ENCODE data around the gene MAPK14. TPM values are rescaled to one million over a fixed set of nuclear protein-coding genes. Genes with fewer than 3 reads are reported as not detected.
"Not testable (repeated sequence)": the region's sequence is repeated elsewhere in the genome, so short reads cannot be mapped to it uniquely, and the experiment has no call there.

Gene MAPK14
- total RNA-seq, 2 experiments from 2014 or later = 57.3 to 62.2 TPM

GRCh38 chr6:36082318-36082717 is 54.7 kb downstream of the MAPK14 start:
- no peak for ATAC-seq (ENCODE audit: low read depth)
- POLR2A ChIA-PET = no interaction called here
- H3K9me3 Mint-ChIP-seq = peaks cover 10% of the 10 kb centered on the region
- no peak overlapping the region for H3K4me3 Mint-ChIP-seq
- no peaks in the 10 kb centered on the region for H3K27me3 Mint-ChIP-seq
- peaks cover 2% of the 10 kb centered on the region for H3K4me1 Mint-ChIP-seq
- no peak for DNase-seq
- H3K27ac Mint-ChIP-seq = no peak overlapping the region
- H3K36me3 Mint-ChIP-seq = peaks cover 66% of the 10 kb centered on the region

GRCh38 chr6:36083446-36083845 is 55.8 kb downstream of the MAPK14 start:
- no peaks in the 10 kb centered on the region for H3K27me3 Mint-ChIP-seq
- no peak overlapping the region for H3K27ac Mint-ChIP-seq
- H3K4me3 Mint-ChIP-seq = no peak overlapping the region
- peaks cover 12% of the 10 kb centered on the region for H3K9me3 Mint-ChIP-seq
- no peak for DNase-seq
- H3K4me1 Mint-ChIP-seq = peaks cover 2% of the 10 kb centered on the region
- POLR2A ChIA-PET = no interaction called here
- no peak for ATAC-seq (ENCODE audit: low read depth)
- peaks cover 74% of the 10 kb centered on the region for H3K36me3 Mint-ChIP-seq

GRCh38 chr6:36088204-36088603 is 60.6 kb downstream of the MAPK14 start:
- POLR2A ChIA-PET; H3K4me1 Mint-ChIP-seq; H3K27me3 Mint-ChIP-seq; H3K4me3 Mint-ChIP-seq; ATAC-seq (ENCODE audit: low read depth); H3K27ac Mint-ChIP-seq; DNase-seq: not testable (repeated sequence)
- Mint-ChIP-seq H3K9me3 (peaks cover 11% of the 10 kb centered on the region), H3K36me3 (peaks cover 41% of the 10 kb centered on the region)

GRCh38 chr6:36089048-36089447 is 61.4 kb downstream of the MAPK14 start:
- POLR2A ChIA-PET = interaction anchor here (0.5 to 1.4 kb wide), 2 partner anchors 60 to 61 kb away, joined by 3 to 9 read pairs; no protein-coding TSS in a partner anchor

GRCh38 chr6:36094238-36094637 is 66.6 kb downstream of the MAPK14 start:
- no peak for ATAC-seq (ENCODE audit: low read depth)

More at GRCh38 chr6:36089048-36089447, 61.4 kb downstream of the MAPK14 start:
- Mint-ChIP-seq H3K4me1 (no peaks in the 10 kb centered on the region), H3K4me3 (no peak overlapping the region), H3K27me3 (no peaks in the 10 kb centered on the region), H3K27ac (no peak overlapping the region), H3K36me3 (peaks cover 34% of the 10 kb centered on the region), H3K9me3 (peaks cover 11% of the 10 kb centered on the region)
- no peak for ATAC-seq (ENCODE audit: low read depth)
- no peak for DNase-seq

GRCh38 chr6:36094753-36095496 is 67.3 kb downstream of the MAPK14 start:
- DNase-seq (peak; percentile 83), ATAC-seq (ENCODE audit: low read depth) (peak; percentile 80)
- peaks cover 16% of the 10 kb centered on the region for H3K4me1 Mint-ChIP-seq
- H3K4me3 Mint-ChIP-seq = no peak overlapping the region
- H3K36me3 Mint-ChIP-seq = peaks cover 3% of the 10 kb centered on the region
- H3K27ac Mint-ChIP-seq = no peak overlapping the region
- no peaks in the 10 kb centered on the region for H3K27me3 Mint-ChIP-seq
- H3K9me3 Mint-ChIP-seq = no peaks in the 10 kb centered on the region
- POLR2A ChIA-PET = interaction anchor here (0.8 to 4.0 kb wide), 4 partner anchors 26 to 67 kb away, joined by 4 to 32 read pairs (median 6); partner anchors contain the start of gene MAPK14

More at GRCh38 chr6:36094238-36094637, 66.6 kb downstream of the MAPK14 start:
- Mint-ChIP-seq H3K27me3 (no peaks in the 10 kb centered on the region), H3K27ac (no peak overlapping the region), H3K4me3 (no peak overlapping the region), H3K9me3 (no peaks in the 10 kb centered on the region), H3K36me3 (peaks cover 3% of the 10 kb centered on the region), H3K4me1 (peaks cover 9% of the 10 kb centered on the region)
- POLR2A ChIA-PET = interaction anchor here (0.7 to 4.0 kb wide), 4 partner anchors 26 to 354 kb away, joined by 3 to 32 read pairs (median 6); partner anchors contain the start of gene MAPK14
- no peak for DNase-seq

GRCh38 chr6:36095497-36096391 is 68.1 kb downstream of the MAPK14 start:
- no peaks in the 10 kb centered on the region for H3K9me3 Mint-ChIP-seq
- no peak overlapping the region for H3K27ac Mint-ChIP-seq
- no peak for ATAC-seq (ENCODE audit: low read depth)
- POLR2A ChIA-PET = interaction anchor here (0.8 to 4.0 kb wide), 3 partner anchors 25 to 67 kb away, joined by 4 to 32 read pairs (median 6); partner anchors contain the start of gene MAPK14
- H3K4me1 Mint-ChIP-seq = peaks cover 21% of the 10 kb centered on the region
- no peaks in the 10 kb centered on the region for H3K27me3 Mint-ChIP-seq
- peaks cover 5% of the 10 kb centered on the region for H3K36me3 Mint-ChIP-seq
- no peak for DNase-seq
- no peak overlapping the region for H3K4me3 Mint-ChIP-seq

GRCh38 chr6:36098253-36098919 is 70.8 kb downstream of the MAPK14 start:
- POLR2A ChIA-PET = interaction anchor here (0.6 to 0.9 kb wide), 2 partner anchors 26 to 70 kb away, joined by 4 to 6 read pairs; partner anchors contain the start of gene MAPK14

GRCh38 chr6:36098920-36099647 is 71.5 kb downstream of the MAPK14 start:
- peaks cover 21% of the 10 kb centered on the region for H3K36me3 Mint-ChIP-seq
- H3K9me3 Mint-ChIP-seq = no peaks in the 10 kb centered on the region
- no peaks in the 10 kb centered on the region for H3K27me3 Mint-ChIP-seq
- peaks cover 24% of the 10 kb centered on the region for H3K4me1 Mint-ChIP-seq
- POLR2A ChIA-PET = interaction anchor here (0.6 to 1.4 kb wide), 3 partner anchors 21 to 70 kb away, joined by 4 to 6 read pairs (median 6); partner anchors contain the start of gene MAPK14
- DNase-seq = no peak
- peak overlapping the region; percentile 28 for H3K4me3 Mint-ChIP-seq
- ATAC-seq (ENCODE audit: low read depth) = peak; percentile 32
- peak overlapping the region; percentile 31 for H3K27ac Mint-ChIP-seq

More at GRCh38 chr6:36098253-36098919, 70.8 kb downstream of the MAPK14 start:
- no peaks in the 10 kb centered on the region for H3K27me3 Mint-ChIP-seq
- DNase-seq (no peak), ATAC-seq (ENCODE audit: low read depth) (no peak)
- no peak overlapping the region for H3K4me3 Mint-ChIP-seq
- peaks cover 16% of the 10 kb centered on the region for H3K36me3 Mint-ChIP-seq
- H3K9me3 Mint-ChIP-seq = no peaks in the 10 kb centered on the region
- peaks cover 23% of the 10 kb centered on the region for H3K4me1 Mint-ChIP-seq
- H3K27ac Mint-ChIP-seq = no peak overlapping the region

- POLR2A ChIA-PET = interaction anchor here (0.7 to 1.7 kb wide), 4 partner anchors 21 to 71 kb away, joined by 3 to 10 read pairs (median 5); partner anchors contain the start of genes MAPK13 and MAPK14
- H3K4me3 Mint-ChIP-seq = peak overlapping the region; percentile 17
- peak overlapping the region; percentile 64 for H3K27ac Mint-ChIP-seq
- no peak for DNase-seq
- peaks cover 23% of the 10 kb centered on the region for H3K36me3 Mint-ChIP-seq
- H3K9me3 Mint-ChIP-seq = no peaks in the 10 kb centered on the region
- H3K27me3 Mint-ChIP-seq = no peaks in the 10 kb centered on the region
- ATAC-seq (ENCODE audit: low read depth) = peak; percentile 78
- peaks cover 24% of the 10 kb centered on the region for H3K4me1 Mint-ChIP-seq
Observed at GRCh38 chr6:36099869-36100483, 72.4 kb downstream of the MAPK14 start.

- H3K9me3 Mint-ChIP-seq = no peaks in the 10 kb centered on the region
- H3K27me3 Mint-ChIP-seq = no peaks in the 10 kb centered on the region
- no peak overlapping the region for H3K27ac Mint-ChIP-seq
- peaks cover 25% of the 10 kb centered on the region for H3K36me3 Mint-ChIP-seq
- POLR2A ChIA-PET = no interaction called here
- ATAC-seq (ENCODE audit: low read depth) (no peak), DNase-seq (no peak)
- H3K4me3 Mint-ChIP-seq = no peak overlapping the region
- peaks cover 21% of the 10 kb centered on the region for H3K4me1 Mint-ChIP-seq
Observed at GRCh38 chr6:36101691-36102090, 74.1 kb downstream of the MAPK14 start.

- ATAC-seq (ENCODE audit: low read depth) = no peak
- H3K9me3 Mint-ChIP-seq = no peaks in the 10 kb centered on the region
- POLR2A ChIA-PET = interaction anchor here (3.4 kb wide), 1 partner anchor 18 kb away, joined by 16 read pairs; no protein-coding TSS in a partner anchor
- H3K4me3 Mint-ChIP-seq = no peak overlapping the region
- no peak overlapping the region for H3K27ac Mint-ChIP-seq
- H3K27me3 Mint-ChIP-seq = no peaks in the 10 kb centered on the region
- DNase-seq = no peak
- peaks cover 28% of the 10 kb centered on the region for H3K36me3 Mint-ChIP-seq
- peaks cover 23% of the 10 kb centered on the region for H3K4me1 Mint-ChIP-seq
Observed at GRCh38 chr6:36102853-36103252, 75.2 kb downstream of the MAPK14 start.

Measured in activated naive CD8-positive, alpha-beta T cell treated with anti-CD3 and anti-CD28 coated beads, Interleukin-2, amount 10 ng/mL, durations not matched to agents 7 days and 5 days (primary cell).